Measurements from ENCODE around the gene AIFM1.
A peak's percentile ranks its signal among the peaks of the same experiment; 100 is the strongest.

Gene AIFM1

DNA sequence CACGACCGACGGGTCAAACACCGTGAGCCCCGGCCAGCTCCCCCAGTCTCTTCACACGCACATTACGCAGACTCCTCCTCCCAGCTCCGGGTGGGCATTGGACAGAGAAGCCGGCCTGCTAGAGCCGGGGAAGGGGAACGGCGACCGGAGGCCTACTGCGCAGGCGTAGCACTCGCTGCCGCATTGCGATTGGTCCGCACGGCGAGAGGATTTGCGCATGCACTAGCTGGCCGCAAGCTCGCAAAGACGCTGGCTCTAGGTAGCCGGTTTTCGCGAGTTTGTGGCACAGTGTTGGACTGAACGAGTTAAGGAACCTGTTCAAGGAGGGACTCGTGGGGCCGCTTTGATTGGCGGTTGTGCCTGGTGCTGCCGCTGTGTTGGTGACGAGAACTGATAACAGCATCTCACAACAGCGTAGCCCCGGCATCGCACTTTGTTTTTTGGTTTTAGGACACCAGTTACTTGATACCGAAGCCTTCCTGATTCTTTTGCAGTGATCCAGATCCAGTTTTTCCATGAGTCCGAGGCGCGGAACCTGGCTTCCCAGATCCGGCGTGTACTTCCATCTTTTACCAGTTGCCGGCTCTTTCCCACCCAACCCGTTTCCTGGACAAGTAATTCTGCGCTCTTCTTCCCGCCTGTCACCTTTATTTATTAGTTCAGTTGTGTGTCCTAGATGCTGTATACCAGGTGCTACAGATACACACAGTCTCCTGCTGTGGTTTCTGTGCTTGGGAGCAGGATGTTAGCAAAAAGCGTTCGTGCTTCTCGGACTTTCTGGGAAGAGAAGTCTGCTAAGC lies at the start of gene AIFM1:
Gene AIFM1 (minus strand): TSS at position 139 of the 800 bp plus-strand sequence. CDS start 185 bp downstream, outside the sequence.
- in situ Hi-C loops (cut with MboI; ENCODE audit: low pct_unique_long_range_greater_than_20kb, low sequenced_read_pairs, unreplicated experiment): no loop called here
- peak; percentile 83 for DNase-seq (ENCODE audit: low spot score)
- TF ChIP-seq, protein P1, sequence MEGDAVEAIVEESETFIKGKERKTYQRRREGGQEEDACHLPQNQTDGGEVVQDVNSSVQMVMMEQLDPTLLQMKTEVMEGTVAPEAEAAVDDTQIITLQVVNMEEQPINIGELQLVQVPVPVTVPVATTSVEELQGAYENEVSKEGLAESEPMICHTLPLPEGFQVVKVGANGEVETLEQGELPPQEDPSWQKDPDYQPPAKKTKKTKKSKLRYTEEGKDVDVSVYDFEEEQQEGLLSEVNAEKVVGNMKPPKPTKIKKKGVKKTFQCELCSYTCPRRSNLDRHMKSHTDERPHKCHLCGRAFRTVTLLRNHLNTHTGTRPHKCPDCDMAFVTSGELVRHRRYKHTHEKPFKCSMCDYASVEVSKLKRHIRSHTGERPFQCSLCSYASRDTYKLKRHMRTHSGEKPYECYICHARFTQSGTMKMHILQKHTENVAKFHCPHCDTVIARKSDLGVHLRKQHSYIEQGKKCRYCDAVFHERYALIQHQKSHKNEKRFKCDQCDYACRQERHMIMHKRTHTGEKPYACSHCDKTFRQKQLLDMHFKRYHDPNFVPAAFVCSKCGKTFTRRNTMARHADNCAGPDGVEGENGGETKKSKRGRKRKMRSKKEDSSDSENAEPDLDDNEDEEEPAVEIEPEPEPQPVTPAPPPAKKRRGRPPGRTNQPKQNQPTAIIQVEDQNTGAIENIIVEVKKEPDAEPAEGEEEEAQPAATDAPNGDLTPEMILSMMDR (IDR thresholded peaks at IDR 0.05; ENCODE audit: extremely low read depth, insufficient read depth, missing control alignments): no peak

DNA sequence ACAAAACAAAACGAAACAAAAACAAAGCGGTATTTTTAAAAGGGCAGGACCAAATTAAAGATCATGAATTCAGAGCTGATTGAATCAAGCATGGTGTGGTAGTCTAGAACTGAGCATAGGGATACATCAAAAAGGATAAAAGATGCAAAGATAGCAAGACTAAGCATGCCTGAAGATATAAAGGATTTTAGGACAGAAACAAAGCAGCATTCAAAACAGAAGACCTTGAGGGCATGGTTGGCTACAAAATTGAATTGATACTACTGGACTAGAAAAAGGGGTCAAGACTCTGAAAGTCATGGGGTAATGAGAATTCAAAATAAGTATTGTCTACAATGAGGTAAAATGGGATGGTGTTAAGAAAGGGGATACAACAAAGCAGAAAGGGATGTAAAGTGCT lies 47.7 kb upstream of the AIFM1 start:
- TF ChIP-seq, protein P1 (IDR thresholded peaks at IDR 0.05; ENCODE audit: extremely low read depth, insufficient read depth, missing control alignments): no peak
- no peak for DNase-seq (ENCODE audit: low spot score)
- in situ Hi-C loops (cut with MboI; ENCODE audit: low pct_unique_long_range_greater_than_20kb, low sequenced_read_pairs, unreplicated experiment): no loop called here

DNA sequence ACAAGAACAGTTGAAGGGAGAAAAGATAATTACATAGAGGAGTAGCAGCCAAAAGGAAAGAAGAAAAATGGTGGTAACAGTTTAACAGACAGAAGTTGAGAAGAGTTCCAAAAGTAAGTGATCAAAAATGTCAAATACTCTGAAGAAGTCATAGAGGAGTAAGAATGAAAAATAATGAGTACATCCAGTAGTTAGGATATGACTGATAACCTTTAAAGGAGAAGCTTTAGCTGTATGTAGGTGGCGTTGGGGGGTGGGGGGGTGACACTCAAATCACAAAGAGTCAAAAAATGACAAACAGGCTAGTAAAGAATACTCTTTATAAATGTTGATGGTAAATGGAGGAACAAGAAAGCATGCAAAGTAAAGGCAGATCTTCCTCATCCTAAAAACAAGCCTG lies 46.7 kb upstream of the AIFM1 start:
- TF ChIP-seq, protein P1 (IDR thresholded peaks at IDR 0.05; ENCODE audit: extremely low read depth, insufficient read depth, missing control alignments): no peak
- no peak for DNase-seq (ENCODE audit: low spot score)
- in situ Hi-C loops (cut with MboI; ENCODE audit: low pct_unique_long_range_greater_than_20kb, low sequenced_read_pairs, unreplicated experiment): no loop called here

DNA sequence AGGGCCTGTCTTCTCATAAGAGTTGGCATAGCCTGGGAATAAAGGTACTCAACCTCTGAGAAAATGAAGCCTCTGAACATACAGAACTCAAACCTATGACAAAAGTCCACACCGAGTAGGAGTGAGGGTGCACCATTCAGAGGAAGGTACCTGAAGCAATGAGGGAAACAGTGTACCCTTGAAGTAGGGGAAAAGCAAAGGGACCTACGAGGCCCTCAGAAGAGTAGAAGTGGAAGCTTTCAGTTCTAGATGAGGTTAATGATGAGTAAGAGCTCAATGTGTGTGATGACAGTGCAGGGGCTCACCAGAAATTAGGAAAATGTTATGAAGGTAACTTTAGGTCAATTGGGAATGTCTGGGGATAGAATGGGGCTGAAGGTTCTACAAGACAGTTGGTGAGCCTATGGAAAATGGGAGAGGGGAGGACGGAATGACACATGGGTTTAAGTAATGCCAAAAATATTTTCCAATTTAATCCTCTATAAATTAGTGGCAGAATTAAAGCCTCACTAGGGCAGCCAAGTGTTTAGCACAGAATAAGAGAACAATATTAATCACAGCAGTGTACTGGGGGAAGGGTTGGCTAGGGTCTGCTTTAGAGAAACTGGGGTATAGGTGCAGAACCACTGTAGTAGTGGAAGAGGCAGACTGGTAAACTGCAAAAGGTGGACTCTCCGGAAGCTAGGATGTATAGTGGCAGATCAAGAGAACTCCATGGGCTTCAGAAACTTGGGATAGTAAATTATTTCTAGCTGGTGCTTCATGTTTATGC lies 46.0 kb upstream of the AIFM1 start:
- in situ Hi-C loops (cut with MboI; ENCODE audit: low pct_unique_long_range_greater_than_20kb, low sequenced_read_pairs, unreplicated experiment): no loop called here
- TF ChIP-seq, protein P1 (IDR thresholded peaks at IDR 0.05; ENCODE audit: extremely low read depth, insufficient read depth, missing control alignments): no peak

DNA sequence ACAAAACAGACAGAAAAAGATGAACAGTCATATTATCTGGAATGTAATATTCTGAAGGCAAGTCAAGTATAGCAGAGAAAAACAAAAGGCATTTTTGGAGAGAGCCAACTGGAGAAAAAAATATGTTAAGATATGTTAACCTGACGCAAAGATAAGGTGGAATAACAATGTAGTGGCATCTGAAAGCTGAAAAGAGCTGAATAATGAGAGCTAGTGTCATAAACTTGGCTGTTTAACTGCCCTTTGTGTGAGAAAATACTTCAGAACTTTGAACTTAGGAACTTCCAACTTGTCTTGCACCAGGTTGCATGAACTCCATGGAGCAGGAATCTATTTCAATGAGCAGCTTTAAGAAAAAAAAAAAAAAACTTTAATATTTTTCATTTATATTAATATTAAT lies 39.0 kb upstream of the AIFM1 start:
- TF ChIP-seq, protein P1 (IDR thresholded peaks at IDR 0.05; ENCODE audit: extremely low read depth, insufficient read depth, missing control alignments): no peak
- DNase-seq (ENCODE audit: low spot score): no peak
- in situ Hi-C loops (cut with MboI; ENCODE audit: low pct_unique_long_range_greater_than_20kb, low sequenced_read_pairs, unreplicated experiment): no loop called here

More for the DNA sequence above, 46.0 kb upstream of the AIFM1 start:
- no peak for DNase-seq (ENCODE audit: low spot score)

DNA sequence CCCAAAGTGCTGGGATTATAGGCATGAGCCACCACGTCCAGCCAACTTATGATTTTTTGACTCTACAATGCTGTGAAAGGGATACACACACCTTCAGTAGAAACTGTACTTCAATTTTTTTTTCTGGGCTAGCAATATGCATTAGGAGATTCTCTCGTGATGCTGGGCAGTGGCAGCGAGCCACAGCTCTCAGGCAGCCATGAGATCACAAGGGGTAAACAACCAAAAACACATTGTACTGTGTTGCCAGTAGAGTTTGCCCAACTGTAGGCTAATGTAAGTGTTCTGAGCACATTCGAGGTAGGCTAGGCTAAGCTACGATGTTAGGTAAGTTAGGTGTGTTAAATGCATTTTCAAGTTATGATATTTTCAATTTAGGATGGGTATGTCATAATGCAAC lies 31.8 kb upstream of the AIFM1 start:
- DNase-seq (ENCODE audit: low spot score): no peak
- in situ Hi-C loops (cut with MboI; ENCODE audit: low pct_unique_long_range_greater_than_20kb, low sequenced_read_pairs, unreplicated experiment): no loop called here
- TF ChIP-seq, protein P1 (IDR thresholded peaks at IDR 0.05; ENCODE audit: extremely low read depth, insufficient read depth, missing control alignments): no peak
